ENCODE data around the gene SLC43A1. TPM values are rescaled to one million over a fixed set of nuclear protein-coding genes. Genes with fewer than 3 reads are reported as not detected.

The SLC43A1 gene
- total RNA-seq, 1 experiment from 2014 or later: 12.5 TPM

- CTCF ChIA-PET: interaction anchor here (1.1 to 1.2 kb wide), 2 partner anchors 13 kb away, joined by 4 to 5 read pairs; no protein-coding TSS in a partner anchor
- H3K27me3 Mint-ChIP-seq (ENCODE audit: unreplicated experiment): no peaks in the 10 kb centered on the region
- peaks cover 13% of the 10 kb centered on the region for H3K4me1 Mint-ChIP-seq (ENCODE audit: low read depth, unreplicated experiment)
- peaks cover 4% of the 10 kb centered on the region for H3K36me3 Mint-ChIP-seq (ENCODE audit: insufficient read depth, unreplicated experiment)
- TF ChIP-seq, protein P1, sequence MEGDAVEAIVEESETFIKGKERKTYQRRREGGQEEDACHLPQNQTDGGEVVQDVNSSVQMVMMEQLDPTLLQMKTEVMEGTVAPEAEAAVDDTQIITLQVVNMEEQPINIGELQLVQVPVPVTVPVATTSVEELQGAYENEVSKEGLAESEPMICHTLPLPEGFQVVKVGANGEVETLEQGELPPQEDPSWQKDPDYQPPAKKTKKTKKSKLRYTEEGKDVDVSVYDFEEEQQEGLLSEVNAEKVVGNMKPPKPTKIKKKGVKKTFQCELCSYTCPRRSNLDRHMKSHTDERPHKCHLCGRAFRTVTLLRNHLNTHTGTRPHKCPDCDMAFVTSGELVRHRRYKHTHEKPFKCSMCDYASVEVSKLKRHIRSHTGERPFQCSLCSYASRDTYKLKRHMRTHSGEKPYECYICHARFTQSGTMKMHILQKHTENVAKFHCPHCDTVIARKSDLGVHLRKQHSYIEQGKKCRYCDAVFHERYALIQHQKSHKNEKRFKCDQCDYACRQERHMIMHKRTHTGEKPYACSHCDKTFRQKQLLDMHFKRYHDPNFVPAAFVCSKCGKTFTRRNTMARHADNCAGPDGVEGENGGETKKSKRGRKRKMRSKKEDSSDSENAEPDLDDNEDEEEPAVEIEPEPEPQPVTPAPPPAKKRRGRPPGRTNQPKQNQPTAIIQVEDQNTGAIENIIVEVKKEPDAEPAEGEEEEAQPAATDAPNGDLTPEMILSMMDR (IDR thresholded peaks at IDR 0.05; ENCODE audit: unreplicated experiment): no peak
- no peak overlapping the region for H3K27ac Mint-ChIP-seq (ENCODE audit: unreplicated experiment)
- intact Hi-C loops (cut with micrococcal nuclease; ENCODE audit: unreplicated experiment): no loop called here
- BruUV-seq (replicated peaks): no TSS peak
- DNase-seq: no peak
- no peaks in the 10 kb centered on the region for H3K9me3 Mint-ChIP-seq (ENCODE audit: low read depth, unreplicated experiment)
- H3K4me3 Mint-ChIP-seq (ENCODE audit: low read depth, unreplicated experiment): no peak overlapping the region
These were observed 9.0 kb downstream of the SLC43A1 start for GRCh38 chr11:57506522-57506921.

GRCh38 chr11:57504511-57504910, 11.0 kb downstream of the SLC43A1 start:
- CTCF ChIA-PET: no interaction called here
- Mint-ChIP-seq H3K9me3 (ENCODE audit: low read depth, unreplicated experiment) (no peaks in the 10 kb centered on the region), H3K27ac (ENCODE audit: unreplicated experiment) (no peak overlapping the region), H3K27me3 (ENCODE audit: unreplicated experiment) (no peaks in the 10 kb centered on the region), H3K4me1 (ENCODE audit: low read depth, unreplicated experiment) (peaks cover 23% of the 10 kb centered on the region), H3K36me3 (ENCODE audit: insufficient read depth, unreplicated experiment) (peaks cover 9% of the 10 kb centered on the region), H3K4me3 (ENCODE audit: low read depth, unreplicated experiment) (no peak overlapping the region)
- BruUV-seq (replicated peaks): no TSS peak
- intact Hi-C loops (cut with micrococcal nuclease; ENCODE audit: unreplicated experiment): no loop called here
- DNase-seq: no peak
- TF ChIP-seq, protein P1 (IDR thresholded peaks at IDR 0.05; ENCODE audit: unreplicated experiment): no peak

DNA sequence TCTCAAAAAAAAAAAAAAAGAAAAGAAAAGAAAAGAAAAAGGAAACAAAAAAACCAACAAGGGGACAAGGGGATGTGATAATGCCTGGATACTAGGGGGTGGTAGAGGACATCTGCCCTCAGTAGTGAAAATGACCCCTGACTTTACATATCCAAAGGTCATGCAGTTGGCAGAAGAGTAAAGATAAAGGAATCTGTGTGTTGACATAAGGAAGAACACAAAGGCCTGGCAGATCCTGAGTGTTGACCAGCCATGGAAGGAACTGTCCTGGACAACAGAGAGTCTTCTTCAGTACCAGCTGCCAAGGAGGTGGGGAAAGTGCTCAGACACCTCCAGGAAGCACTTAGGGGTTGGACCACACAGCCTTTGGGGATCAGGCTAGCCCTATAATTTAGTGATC, 12.6 kb downstream of the SLC43A1 start:
- H3K36me3 Mint-ChIP-seq (ENCODE audit: insufficient read depth, unreplicated experiment): peaks cover 13% of the 10 kb centered on the region
- CTCF ChIA-PET: interaction anchor here (0.6 to 2.1 kb wide), 2 partner anchors 9 to 12 kb away, joined by 3 to 11 read pairs; no protein-coding TSS in a partner anchor
- H3K9me3 Mint-ChIP-seq (ENCODE audit: low read depth, unreplicated experiment): no peaks in the 10 kb centered on the region
- H3K4me1 Mint-ChIP-seq (ENCODE audit: low read depth, unreplicated experiment): peaks cover 31% of the 10 kb centered on the region
- no peaks in the 10 kb centered on the region for H3K27me3 Mint-ChIP-seq (ENCODE audit: unreplicated experiment)
- BruUV-seq (replicated peaks): no TSS peak
- TF ChIP-seq, protein P1 (IDR thresholded peaks at IDR 0.05; ENCODE audit: unreplicated experiment): no peak
- DNase-seq: no peak
- intact Hi-C loops (cut with micrococcal nuclease; ENCODE audit: unreplicated experiment): no loop called here
- H3K27ac Mint-ChIP-seq (ENCODE audit: unreplicated experiment): no peak overlapping the region
- H3K4me3 Mint-ChIP-seq (ENCODE audit: low read depth, unreplicated experiment): no peak overlapping the region

DNA sequence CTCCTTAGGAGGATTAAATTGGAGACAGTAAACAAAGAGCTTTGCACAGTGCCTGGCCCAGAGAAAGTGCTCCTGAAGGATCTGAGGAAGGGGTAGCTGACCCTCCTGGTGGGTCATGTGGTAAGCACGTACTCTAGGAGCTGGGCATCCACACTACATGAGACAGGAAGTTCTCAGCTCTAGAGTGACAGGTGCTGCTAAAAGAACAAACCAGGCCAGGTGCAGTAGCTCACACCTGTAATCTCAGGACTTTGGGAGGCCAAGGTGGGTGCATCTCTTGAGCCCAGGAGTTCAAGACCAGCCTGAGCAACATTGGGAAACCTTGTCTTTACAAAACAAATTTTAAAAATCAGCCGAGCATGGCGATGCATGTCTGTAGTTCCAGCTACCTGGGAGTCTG, 13.1 kb downstream of the SLC43A1 start:
- TF ChIP-seq, protein P1 (IDR thresholded peaks at IDR 0.05; ENCODE audit: unreplicated experiment): no peak
- Mint-ChIP-seq H3K9me3 (ENCODE audit: low read depth, unreplicated experiment) (no peaks in the 10 kb centered on the region), H3K4me1 (ENCODE audit: low read depth, unreplicated experiment) (peaks cover 36% of the 10 kb centered on the region), H3K4me3 (ENCODE audit: low read depth, unreplicated experiment) (no peak overlapping the region), H3K27ac (ENCODE audit: unreplicated experiment) (no peak overlapping the region), H3K36me3 (ENCODE audit: insufficient read depth, unreplicated experiment) (peaks cover 17% of the 10 kb centered on the region), H3K27me3 (ENCODE audit: unreplicated experiment) (no peaks in the 10 kb centered on the region)
- no peak for DNase-seq
- no TSS peak for BruUV-seq (replicated peaks)
- intact Hi-C loops (cut with micrococcal nuclease; ENCODE audit: unreplicated experiment): no loop called here
- CTCF ChIA-PET: interaction anchor here (0.9 to 2.1 kb wide), 3 partner anchors 9 to 16 kb away, joined by 4 to 11 read pairs (median 5); partner anchors contain the start of gene SLC43A1
